Measurements from ENCODE around the gene CDKN2B-AS1. TPM values are rescaled to one million over a fixed set of nuclear protein-coding genes. Genes with fewer than 3 reads are reported as not detected.
A peak's percentile ranks its signal among the peaks of the same experiment; 100 is the strongest.

CDKN2B-AS1 gene
- total and polyA plus RNA-seq, 11 donors: 0.38 to 0.80 (median 0.54) TPM; not detected in 6

- Histone ChIP-seq H3K36me3 (no peaks in the 10 kb centered on the region), H3K27me3 (peaks cover 23 to 72% (median 59%) of the 10 kb centered on the region in 9 donors), H3K4me1 (peaks cover 0 to 27% (median 5%) of the 10 kb centered on the region in 12 donors), H3K4me3 (no peak overlapping the region), H3K27ac (no peak overlapping the region), H3K9me3 (no peaks in the 10 kb centered on the region)
- WGBS, 4 donors: 81 to 93% (median 89%) methylated on average over 5 of the region's 5 CpGs
- ATAC-seq (no peak), DNase-seq (no peak)
- TF ChIP-seq, protein P1, sequence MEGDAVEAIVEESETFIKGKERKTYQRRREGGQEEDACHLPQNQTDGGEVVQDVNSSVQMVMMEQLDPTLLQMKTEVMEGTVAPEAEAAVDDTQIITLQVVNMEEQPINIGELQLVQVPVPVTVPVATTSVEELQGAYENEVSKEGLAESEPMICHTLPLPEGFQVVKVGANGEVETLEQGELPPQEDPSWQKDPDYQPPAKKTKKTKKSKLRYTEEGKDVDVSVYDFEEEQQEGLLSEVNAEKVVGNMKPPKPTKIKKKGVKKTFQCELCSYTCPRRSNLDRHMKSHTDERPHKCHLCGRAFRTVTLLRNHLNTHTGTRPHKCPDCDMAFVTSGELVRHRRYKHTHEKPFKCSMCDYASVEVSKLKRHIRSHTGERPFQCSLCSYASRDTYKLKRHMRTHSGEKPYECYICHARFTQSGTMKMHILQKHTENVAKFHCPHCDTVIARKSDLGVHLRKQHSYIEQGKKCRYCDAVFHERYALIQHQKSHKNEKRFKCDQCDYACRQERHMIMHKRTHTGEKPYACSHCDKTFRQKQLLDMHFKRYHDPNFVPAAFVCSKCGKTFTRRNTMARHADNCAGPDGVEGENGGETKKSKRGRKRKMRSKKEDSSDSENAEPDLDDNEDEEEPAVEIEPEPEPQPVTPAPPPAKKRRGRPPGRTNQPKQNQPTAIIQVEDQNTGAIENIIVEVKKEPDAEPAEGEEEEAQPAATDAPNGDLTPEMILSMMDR (IDR thresholded peaks at IDR 0.05): no peak
- TF ChIP-seq POLR2A (IDR thresholded peaks at IDR 0.05): no peak
- intact Hi-C loops (cut with DNase I): loop anchor here in 2 of 10 donors (10.0 kb wide), 3 partner anchors 63 to 177 kb away; no protein-coding TSS in a partner anchor
These were observed 3.3 kb upstream of the CDKN2B-AS1 start for GRCh38 chr9:21991072-21991959.

DNA sequence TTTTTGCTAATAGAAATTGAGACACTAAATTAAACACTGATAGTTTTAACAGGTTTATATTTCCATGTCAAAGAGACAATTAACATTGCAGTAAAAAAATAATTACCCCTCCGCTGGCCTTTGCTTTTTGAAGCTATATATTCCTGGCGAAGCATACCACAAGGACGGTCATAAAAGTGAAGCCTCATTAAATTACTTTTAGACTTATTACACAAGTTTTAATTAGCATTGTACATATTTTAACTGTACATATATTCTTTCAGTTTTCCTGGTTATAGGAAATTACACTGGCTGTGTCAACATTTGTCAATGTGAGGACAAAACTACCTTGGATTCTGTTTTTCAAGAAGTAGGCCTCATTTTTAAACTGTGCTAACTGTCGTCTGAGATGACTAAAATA lies 1.6 kb upstream of the CDKN2B-AS1 start:
- DNase-seq: no peak
- peaks cover 0 to 27% (median 5%) of the 10 kb centered on the region in 12 donors for H3K4me1 ChIP-seq
- H3K4me3 ChIP-seq: peak overlapping the region in 2 of 12 donors; percentile 17 to 95
- no peak for ATAC-seq
- no peak for TF ChIP-seq POLR2A (IDR thresholded peaks at IDR 0.05)
- TF ChIP-seq, protein P1 (IDR thresholded peaks at IDR 0.05): no peak
- no peak overlapping the region for H3K27ac ChIP-seq
- H3K27me3 ChIP-seq: peaks cover 18 to 57% (median 46%) of the 10 kb centered on the region in 9 donors
- WGBS, 4 donors: 95 to 98% (median 95%) methylated on average over 4 of the region's 4 CpGs
- no peaks in the 10 kb centered on the region for H3K9me3 ChIP-seq
- no peaks in the 10 kb centered on the region for H3K36me3 ChIP-seq
- intact Hi-C loops (cut with DNase I): loop anchor here in 2 of 10 donors (10.0 kb wide), 3 partner anchors 62 to 178 kb away; no protein-coding TSS in a partner anchor

DNA sequence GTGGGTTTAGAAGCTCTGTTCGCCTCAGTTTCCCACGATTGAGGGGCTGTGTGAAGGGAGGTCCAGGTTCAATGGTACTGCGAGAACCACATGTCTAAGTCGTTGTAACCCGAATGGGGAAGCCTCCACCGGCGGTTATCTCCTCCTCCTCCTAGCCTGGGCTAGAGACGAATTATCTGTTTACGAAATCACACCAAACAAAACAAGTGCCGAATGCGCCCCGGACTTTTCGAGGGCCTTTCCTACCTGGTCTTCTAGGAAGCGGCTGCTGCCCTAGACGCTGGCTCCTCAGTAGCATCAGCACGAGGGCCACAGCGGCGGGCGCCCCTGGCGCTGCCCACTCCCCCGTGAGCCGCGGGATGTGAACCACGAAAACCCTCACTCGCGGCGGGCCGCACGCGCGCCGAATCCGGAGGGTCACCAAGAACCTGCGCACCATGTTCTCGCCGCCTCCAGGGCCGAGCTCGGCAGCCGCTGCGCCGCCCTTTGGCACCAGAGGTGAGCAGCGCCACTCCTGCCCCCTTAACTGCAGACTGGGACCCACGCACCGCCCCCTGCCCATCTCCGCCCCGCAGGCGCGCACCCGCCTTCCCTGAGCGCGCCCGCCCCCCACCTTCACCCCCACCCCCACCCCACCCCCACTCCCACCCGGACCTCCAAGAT lies 567 bp upstream of the CDKN2B-AS1 start, which contains the start of gene CDKN2A:
TSS of gene CDKN2A (minus strand) at position 500 of the 663 bp plus-strand sequence.
- intact Hi-C loops (cut with DNase I): loop anchor here in 2 of 10 donors (10.0 kb wide), 3 partner anchors 61 to 179 kb away; no protein-coding TSS in a partner anchor
- 5 to 8% (median 7%) methylated on average over 38 to 53 of the region's 53 CpGs for WGBS, 4 donors
- H3K9me3 ChIP-seq: no peaks in the 10 kb centered on the region
- H3K36me3 ChIP-seq: no peaks in the 10 kb centered on the region
- peak within 1 kb of the TSS in 11 of 12 donors; percentile 57 to 98 (median 74) for H3K27ac ChIP-seq
- ATAC-seq (peak in 2 of 4 donors; percentile 32 to 55), DNase-seq (peak in 4 of 5 donors; percentile 23 to 65 (median 33))
- H3K4me1 ChIP-seq: peaks cover 0 to 27% (median 5%) of the 10 kb centered on the region in 12 donors
- TF ChIP-seq POLR2A (IDR thresholded peaks at IDR 0.05): no peak
- TF ChIP-seq, protein P1 (IDR thresholded peaks at IDR 0.05): no peak
- peak within 1 kb of the TSS; percentile 61 to 95 (median 83) for H3K4me3 ChIP-seq
- peaks cover 16 to 49% (median 38%) of the 10 kb centered on the region in 9 donors for H3K27me3 ChIP-seq
